ENCODE data around the gene AFMID.
A peak's percentile ranks its signal among the peaks of the same experiment; 100 is the strongest.
"Not testable (repeated sequence)": the region's sequence is repeated elsewhere in the genome, so short reads cannot be mapped to it uniquely, and the experiment has no call there.

The AFMID gene

GRCh38 chr17:78186692-78187595 lies at the start of gene AFMID, which contains the start of gene TK1:
TSS of gene AFMID (plus strand) at chr17:78187362. CDS start at chr17:78187371, 9 bp downstream.
TSS of gene TK1 (minus strand) at chr17:78187052. CDS start at chr17:78186994, 58 bp downstream.
- DNase-seq (ENCODE audit: low read depth in 2 of 2): peak; percentile 44 to 57

GRCh38 chr17:78137392-78138203 lies 49.6 kb upstream of the AFMID start:
- no peak for DNase-seq (ENCODE audit: low read depth in 2 of 2)

- DNase-seq (ENCODE audit: low read depth in 2 of 2): no peak
These were observed 48.7 kb upstream of the AFMID start for GRCh38 chr17:78138204-78139060.

GRCh38 chr17:78139861-78140168 lies 47.3 kb upstream of the AFMID start:
- not testable (repeated sequence) for DNase-seq (ENCODE audit: low read depth in 2 of 2)

GRCh38 chr17:78140169-78141051 lies 46.8 kb upstream of the AFMID start:
- DNase-seq (ENCODE audit: low read depth in 2 of 2): peak; percentile 74 to 87

GRCh38 chr17:78141437-78142118 lies 45.6 kb upstream of the AFMID start:
- DNase-seq (ENCODE audit: low read depth in 2 of 2): no peak

GRCh38 chr17:78142119-78142861 lies 44.9 kb upstream of the AFMID start:
- DNase-seq (ENCODE audit: low read depth in 2 of 2): no peak

GRCh38 chr17:78143214-78144146 lies 43.7 kb upstream of the AFMID start:
- DNase-seq (ENCODE audit: low read depth in 2 of 2): no peak

- DNase-seq (ENCODE audit: low read depth in 2 of 2): no peak
These were observed 42.9 kb upstream of the AFMID start for GRCh38 chr17:78144147-78144719.

- no peak for DNase-seq (ENCODE audit: low read depth in 2 of 2)
These were observed 42.2 kb upstream of the AFMID start for GRCh38 chr17:78144736-78145641.

- no peak for DNase-seq (ENCODE audit: low read depth in 2 of 2)
These were observed 40.7 kb upstream of the AFMID start for GRCh38 chr17:78146471-78146869.

- DNase-seq (ENCODE audit: low read depth in 2 of 2): no peak
These were observed 40.3 kb upstream of the AFMID start for GRCh38 chr17:78146881-78147280.

- DNase-seq (ENCODE audit: low read depth in 2 of 2): no peak
These were observed 39.7 kb upstream of the AFMID start for GRCh38 chr17:78147315-78147998.

- no peak for DNase-seq (ENCODE audit: low read depth in 2 of 2)
These were observed 38.7 kb upstream of the AFMID start for GRCh38 chr17:78148286-78149016.

- no peak for DNase-seq (ENCODE audit: low read depth in 2 of 2)
These were observed 35.6 kb upstream of the AFMID start for GRCh38 chr17:78151514-78152008.
